Activated CD4-positive, alpha-beta memory T cell treated with anti-CD3 and anti-CD28 coated beads, Interleukin-2, amount 10 ng/mL, durations not matched to agents 7 days and 5 days (primary cell): ENCODE results near the gene ZNF235. TPM values are rescaled to one million over a fixed set of nuclear protein-coding genes. Genes with fewer than 3 reads are reported as not detected.
"Not testable (repeated sequence)": the region's sequence is repeated elsewhere in the genome, so short reads cannot be mapped to it uniquely, and the experiment has no call there.

Experiments
- CTCF ChIA-PET: fragments of 350-600 bp; sonication (Branson Sonifier 250); formaldehyde crosslinking; loops from one replicate; lab custom pipeline; 2021; ENCODE audit warnings: antibody characterized with exemption, inconsistent platforms; lab: Charles Lee
- POLR2A ChIA-PET: fragments of 350-600 bp; sonication (Branson Sonifier 250); formaldehyde crosslinking; loops from one replicate; lab custom pipeline; 2021; ENCODE audit warnings: antibody characterized with exemption; lab: Charles Lee
- DNase-seq: peaks from one replicate; pipeline ENCODE4 v3.0.0-alpha.2; 2020
- H3K27ac Mint-ChIP-seq: one replicate; pipeline ENCODE4 v1.8.0; 2021; ENCODE audit warnings: mild to moderate bottlenecking, mixed read lengths
- H3K27me3 Mint-ChIP-seq: one replicate; pipeline ENCODE4 v1.8.0; 2021; ENCODE audit warnings: mixed read lengths
- H3K36me3 Mint-ChIP-seq: one replicate; pipeline ENCODE4 v1.8.0; 2021; ENCODE audit warnings: low read depth, mixed read lengths
- H3K4me1 Mint-ChIP-seq: one replicate; pipeline ENCODE4 v1.8.0; 2021; ENCODE audit warnings: mixed read lengths
- H3K4me3 Mint-ChIP-seq: one replicate; pipeline ENCODE4 v1.8.0; 2021; ENCODE audit warnings: mild to moderate bottlenecking, mixed read lengths
- H3K9me3 Mint-ChIP-seq: one replicate; pipeline ENCODE4 v1.8.0; 2021; ENCODE audit warnings: mixed read lengths
- total RNA-seq, 2 experiments: library from RNA; stranded (reverse); gene quantifications; one replicate each; pipeline ENCODE4 v1.2.3, GENCODE V29; 2021

ZNF235 gene
- total RNA-seq, 2 experiments from 2014 or later = 5.2 to 5.9 TPM

DNA sequence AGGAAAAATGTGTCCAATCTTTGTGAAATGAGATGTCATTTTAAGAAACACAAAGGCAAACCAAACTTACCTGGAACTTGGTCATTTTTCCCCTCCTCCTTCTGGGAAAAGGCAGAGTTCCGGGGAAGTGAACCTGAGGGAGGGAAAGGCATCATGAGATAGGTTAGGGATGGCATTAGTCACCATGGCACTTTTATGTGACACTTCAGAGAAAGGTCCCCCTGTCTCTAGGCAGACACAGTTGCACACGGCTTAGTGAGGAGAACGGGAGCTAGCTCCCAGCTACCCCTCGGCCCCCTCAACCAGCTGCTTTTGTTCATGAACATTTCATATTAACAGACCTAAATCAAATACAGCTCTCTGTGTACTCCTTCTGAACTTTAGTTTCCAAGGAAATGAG is 1.5 kb downstream of the ZNF235 start:
- Mint-ChIP-seq H3K4me3 (no peak overlapping the region), H3K9me3 (peaks cover 12% of the 10 kb centered on the region), H3K36me3 (peaks cover 42% of the 10 kb centered on the region), H3K27ac (no peak overlapping the region), H3K27me3 (no peaks in the 10 kb centered on the region), H3K4me1 (peaks cover 18% of the 10 kb centered on the region)
- CTCF ChIA-PET = no interaction called here
- no peak for DNase-seq
- POLR2A ChIA-PET = interaction anchor here (2.3 kb wide), 1 partner anchor 197 kb away, joined by 10 read pairs; the partner anchor contains the start of gene ZNF180

GRCh38 chr19:44284968-44285367 is 19.9 kb downstream of the ZNF235 start:
- ChIA-PET CTCF (no interaction called here), POLR2A (no interaction called here)
- no peak for DNase-seq
- Mint-ChIP-seq H3K4me1 (no peaks in the 10 kb centered on the region), H3K4me3 (no peak overlapping the region), H3K27ac (no peak overlapping the region), H3K9me3 (peaks cover 62% of the 10 kb centered on the region), H3K36me3 (peaks cover 39% of the 10 kb centered on the region), H3K27me3 (no peaks in the 10 kb centered on the region)

DNA sequence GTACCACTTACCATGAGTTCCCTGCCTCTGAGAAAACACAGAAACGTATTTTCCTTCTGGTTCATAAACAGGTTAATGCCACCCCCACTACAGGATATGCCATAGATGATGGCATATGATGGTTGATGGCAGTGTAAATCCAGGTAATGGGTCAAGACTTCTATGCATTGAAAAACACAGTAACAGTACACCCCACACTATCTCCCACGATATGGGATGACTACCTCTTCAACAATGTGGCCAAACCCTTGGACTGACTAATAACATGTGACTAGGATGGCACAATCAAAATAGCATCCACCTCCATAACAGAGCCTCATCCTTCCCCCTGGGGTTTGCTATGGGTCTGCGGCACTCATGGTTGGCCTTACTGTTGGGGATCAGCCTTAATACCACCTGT is 22.0 kb downstream of the ZNF235 start:
- POLR2A ChIA-PET = no interaction called here
- Mint-ChIP-seq H3K4me3 (no peak overlapping the region), H3K36me3 (peaks cover 18% of the 10 kb centered on the region)

DNA sequence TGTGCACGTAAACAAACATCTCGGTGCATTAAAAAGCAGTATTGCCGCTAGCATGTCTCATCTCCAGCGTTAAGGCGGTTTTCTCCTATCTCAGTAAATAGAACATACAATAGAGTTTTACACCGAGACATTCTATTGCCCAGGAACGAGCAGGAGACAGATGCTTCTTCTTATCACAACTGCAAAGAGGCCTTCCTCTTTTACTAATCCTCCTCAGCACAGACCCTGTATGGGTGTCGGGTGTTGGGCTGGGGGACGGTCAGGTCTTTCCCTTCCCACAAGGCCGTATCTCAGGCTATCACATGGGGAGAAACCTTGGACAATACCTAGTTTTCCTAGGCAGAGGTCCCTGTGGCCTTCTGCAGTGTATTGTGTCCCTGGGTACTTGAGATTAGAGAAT is 23.9 kb downstream of the ZNF235 start:
- POLR2A ChIA-PET = no interaction called here
- Mint-ChIP-seq H3K27ac (no peak overlapping the region), H3K27me3 (no peaks in the 10 kb centered on the region), H3K9me3 (peaks cover 45% of the 10 kb centered on the region), H3K36me3 (peaks cover 9% of the 10 kb centered on the region), H3K4me1 (no peaks in the 10 kb centered on the region), H3K4me3 (no peak overlapping the region)
- no peak for DNase-seq
- CTCF ChIA-PET = no interaction called here

More for the DNA sequence above, 22.0 kb downstream of the ZNF235 start:
- no peak overlapping the region for H3K27ac Mint-ChIP-seq
- CTCF ChIA-PET = no interaction called here
- no peaks in the 10 kb centered on the region for H3K4me1 Mint-ChIP-seq
- peaks cover 54% of the 10 kb centered on the region for H3K9me3 Mint-ChIP-seq
- H3K27me3 Mint-ChIP-seq = no peaks in the 10 kb centered on the region
- DNase-seq = no peak

DNA sequence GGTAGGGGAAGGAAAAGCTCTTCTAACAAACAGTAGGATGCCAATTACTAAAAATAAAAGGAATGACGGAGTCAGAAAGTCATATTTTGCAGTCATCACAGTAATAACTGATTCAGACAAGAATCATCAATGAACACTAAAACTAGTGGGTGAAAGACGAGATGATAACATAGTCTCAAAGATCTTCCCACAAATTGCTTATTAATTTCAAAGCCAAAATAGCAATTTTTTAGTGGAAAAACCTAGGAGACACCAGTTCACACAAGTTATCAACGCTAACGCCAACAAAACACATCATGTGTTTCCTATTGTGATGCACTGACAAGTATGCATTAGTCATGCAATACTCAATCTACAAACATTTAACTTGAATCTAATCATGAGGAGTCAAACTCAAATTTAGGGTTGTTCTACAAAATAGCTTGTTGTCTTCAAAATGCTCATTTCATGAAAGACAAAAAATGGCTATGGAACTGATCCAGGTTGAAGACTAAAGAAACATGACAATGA is 26.6 kb downstream of the ZNF235 start:
- Mint-ChIP-seq H3K9me3 (peaks cover 47% of the 10 kb centered on the region), H3K4me3 (no peak overlapping the region), H3K36me3 (peaks cover 4% of the 10 kb centered on the region), H3K4me1 (no peaks in the 10 kb centered on the region), H3K27ac (no peak overlapping the region), H3K27me3 (no peaks in the 10 kb centered on the region)
- ChIA-PET CTCF (no interaction called here), POLR2A (no interaction called here)
- no peak for DNase-seq

DNA sequence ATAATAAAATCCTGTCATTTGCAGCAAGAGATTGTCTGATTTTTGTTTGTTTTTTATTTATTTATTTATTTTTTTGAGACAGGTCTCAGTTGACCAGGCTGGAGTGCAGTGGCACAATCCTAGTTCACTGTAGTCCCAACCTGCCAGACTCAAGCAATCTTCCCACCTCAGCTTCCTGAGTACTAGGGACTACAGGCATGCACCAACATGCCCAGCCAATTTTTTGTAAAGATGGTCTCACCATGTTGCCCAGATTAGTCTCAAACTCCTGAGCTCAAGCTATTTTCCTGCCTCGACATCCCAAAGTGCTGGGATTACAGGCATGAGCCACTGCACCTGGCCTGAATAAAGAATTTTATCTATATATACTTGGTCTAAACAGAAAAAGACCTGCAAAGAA is 27.5 kb downstream of the ZNF235 start:
- no peaks in the 10 kb centered on the region for H3K27me3 Mint-ChIP-seq
- H3K4me1 Mint-ChIP-seq = no peaks in the 10 kb centered on the region
- no peak overlapping the region for H3K27ac Mint-ChIP-seq
- H3K4me3 Mint-ChIP-seq = no peak overlapping the region
- H3K9me3 Mint-ChIP-seq = peaks cover 49% of the 10 kb centered on the region
- ChIA-PET CTCF (no interaction called here), POLR2A (no interaction called here)
- DNase-seq = no peak
- peaks cover 2% of the 10 kb centered on the region for H3K36me3 Mint-ChIP-seq

DNA sequence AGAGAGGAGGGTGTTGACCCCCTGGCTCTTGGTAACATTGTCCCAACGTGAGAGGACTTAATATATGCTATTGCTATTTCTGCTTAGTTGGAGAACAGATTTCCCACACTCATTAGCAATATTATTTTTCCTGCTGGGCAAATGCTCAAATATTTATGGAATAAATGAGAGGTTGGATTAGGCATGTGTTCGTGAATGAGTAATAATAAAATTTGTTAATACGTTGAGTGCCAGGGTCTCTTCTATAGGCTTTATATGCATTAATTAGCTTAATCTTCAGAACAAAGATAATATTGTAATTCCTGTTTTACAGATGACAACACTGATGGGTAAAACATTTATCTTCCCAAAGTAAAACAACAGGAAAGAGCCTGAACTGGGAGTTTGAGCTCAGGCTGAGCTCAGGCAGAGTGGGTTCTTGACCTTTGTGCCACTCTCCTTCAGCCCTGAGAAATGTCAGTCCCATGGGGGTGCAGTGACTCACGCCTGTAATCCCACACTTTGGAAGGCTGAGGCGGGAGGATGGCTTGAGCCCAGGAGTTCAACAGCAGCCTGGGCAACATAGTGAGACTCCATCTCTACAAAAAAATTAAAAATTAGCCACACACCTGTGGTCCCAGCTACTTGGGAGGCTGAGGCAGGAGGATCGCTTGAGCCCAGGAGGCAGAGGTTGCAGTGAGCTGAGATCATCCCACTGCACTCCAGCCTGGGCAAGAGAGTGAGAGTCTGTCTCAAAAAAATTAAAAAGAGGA is 44.0 kb downstream of the ZNF235 start:
- H3K27me3 Mint-ChIP-seq = no peaks in the 10 kb centered on the region
- peaks cover 49% of the 10 kb centered on the region for H3K9me3 Mint-ChIP-seq
- peaks cover 6% of the 10 kb centered on the region for H3K36me3 Mint-ChIP-seq
- DNase-seq = no peak
- ChIA-PET POLR2A (no interaction called here), CTCF (interaction anchor here (0.6 kb wide), 1 partner anchor 49 kb away, joined by 4 read pairs; no protein-coding TSS in a partner anchor)
- no peak overlapping the region for H3K27ac Mint-ChIP-seq
- no peak overlapping the region for H3K4me3 Mint-ChIP-seq
- H3K4me1 Mint-ChIP-seq = peaks cover 10% of the 10 kb centered on the region

DNA sequence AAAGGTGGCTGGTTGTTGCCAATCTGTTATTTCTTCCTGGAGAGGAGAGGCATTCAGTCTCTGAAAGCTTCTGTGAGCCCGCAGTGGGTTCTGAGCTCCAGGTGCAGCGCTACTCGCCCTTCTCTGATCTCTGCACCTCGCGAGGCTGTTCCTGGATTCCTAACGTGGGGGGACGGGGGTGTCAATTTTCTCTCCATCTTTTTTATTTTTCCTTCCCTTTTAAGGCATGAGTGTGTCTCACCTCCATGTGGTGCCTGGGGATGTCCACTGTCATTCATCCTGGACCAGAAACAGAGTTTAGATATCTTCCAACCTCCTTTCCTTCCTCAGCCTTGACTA is 44.5 kb downstream of the ZNF235 start:
- Mint-ChIP-seq H3K9me3 (peaks cover 50% of the 10 kb centered on the region), H3K4me3 (peak overlapping the region; percentile 30), H3K4me1 (peaks cover 10% of the 10 kb centered on the region), H3K27me3 (no peaks in the 10 kb centered on the region), H3K36me3 (peaks cover 9% of the 10 kb centered on the region), H3K27ac (no peak overlapping the region)
- DNase-seq = no peak
- CTCF ChIA-PET = no interaction called here
- POLR2A ChIA-PET = no interaction called here

DNA sequence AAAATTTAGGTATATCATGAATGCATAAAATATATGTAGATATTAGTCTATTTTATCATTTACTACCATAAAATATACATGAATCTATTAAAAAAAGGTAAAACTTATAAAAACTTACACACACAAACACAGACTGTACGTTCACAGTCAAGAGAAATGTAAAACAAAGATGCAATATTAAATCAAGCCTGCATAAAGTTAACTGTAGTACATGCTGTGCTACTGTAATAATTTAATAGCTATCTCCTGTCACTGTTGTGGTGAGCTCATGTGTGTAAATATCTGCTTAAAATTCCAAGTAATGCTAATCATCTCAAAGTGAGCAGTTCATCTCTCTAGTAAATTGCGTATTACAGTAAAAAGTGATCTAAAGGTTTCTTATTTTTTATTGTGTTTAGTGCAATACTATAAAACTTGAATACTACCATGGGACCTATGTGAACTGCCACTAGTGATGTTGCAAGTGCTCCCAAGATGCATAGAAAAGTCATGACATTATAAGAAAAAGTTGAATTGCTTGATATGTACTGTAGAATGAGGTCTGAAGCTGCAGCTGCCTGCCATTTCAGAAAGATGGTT is 45.9 kb downstream of the ZNF235 start:
- H3K27me3 Mint-ChIP-seq = no peaks in the 10 kb centered on the region
- peaks cover 10% of the 10 kb centered on the region for H3K4me1 Mint-ChIP-seq
- peaks cover 59% of the 10 kb centered on the region for H3K9me3 Mint-ChIP-seq
- ChIA-PET POLR2A (interaction anchor here (1.0 kb wide), 1 partner anchor 46 kb away, joined by 3 read pairs; the partner anchor contains the start of gene ZNF227), CTCF (no interaction called here)
- no peak overlapping the region for H3K4me3 Mint-ChIP-seq
- H3K36me3 Mint-ChIP-seq = peaks cover 9% of the 10 kb centered on the region
- no peak overlapping the region for H3K27ac Mint-ChIP-seq
- DNase-seq = no peak

DNA sequence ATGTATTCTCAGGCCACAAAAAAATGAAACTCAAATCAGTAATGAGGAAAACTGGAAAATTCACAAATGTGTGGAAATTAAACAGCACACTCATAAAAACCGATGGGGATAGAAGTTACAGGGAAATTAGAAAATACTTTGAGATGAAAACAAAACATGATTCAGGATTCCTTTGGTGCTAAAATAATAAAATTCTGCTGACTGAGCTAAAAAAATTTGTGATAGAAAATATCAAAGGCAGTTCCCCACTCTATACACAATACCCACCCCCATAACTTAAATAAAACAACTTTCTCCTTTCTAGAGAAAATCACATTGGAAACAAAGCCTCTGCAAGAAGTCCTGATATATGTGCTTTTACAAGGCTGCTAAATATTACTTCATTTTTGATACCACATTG is 46.7 kb downstream of the ZNF235 start:
- H3K9me3 Mint-ChIP-seq = peaks cover 63% of the 10 kb centered on the region

DNA sequence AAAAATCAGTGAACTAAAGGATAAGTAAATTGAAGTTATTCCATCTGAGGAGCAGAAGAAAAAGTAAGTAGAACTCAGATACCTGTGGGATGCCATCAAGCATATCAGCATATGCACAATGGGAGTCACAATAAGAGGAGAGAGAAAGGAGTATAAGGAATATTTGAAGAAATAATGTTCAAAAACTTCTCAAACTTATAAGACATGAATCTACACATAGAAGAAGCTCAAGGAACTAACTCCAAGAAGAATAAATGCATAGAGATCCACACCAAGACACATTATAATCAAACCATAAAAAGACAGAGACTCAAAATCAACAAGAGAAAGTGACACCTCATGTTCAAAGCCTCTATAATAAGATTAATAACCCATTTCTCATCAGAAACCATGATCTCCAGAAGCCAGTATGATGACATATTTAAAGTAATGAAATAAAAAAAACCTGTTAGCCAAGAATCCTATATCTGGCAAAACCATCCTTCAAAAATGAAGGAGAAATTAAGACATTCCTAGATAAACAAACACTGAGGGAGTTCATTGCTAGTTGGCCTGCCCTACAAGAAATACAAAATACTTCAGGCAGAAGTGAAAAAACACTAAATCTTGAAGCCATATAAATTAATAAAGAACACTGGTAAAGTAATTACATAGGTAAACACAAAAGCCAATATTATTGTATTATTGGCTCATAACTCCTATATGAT is 49.0 kb downstream of the ZNF235 start:
- H3K27ac Mint-ChIP-seq = no peak overlapping the region
- H3K36me3 Mint-ChIP-seq = peaks cover 10% of the 10 kb centered on the region
- H3K4me1 Mint-ChIP-seq = peaks cover 10% of the 10 kb centered on the region
- H3K9me3 Mint-ChIP-seq = peaks cover 73% of the 10 kb centered on the region
- CTCF ChIA-PET = no interaction called here
- POLR2A ChIA-PET = no interaction called here
- H3K4me3 Mint-ChIP-seq = no peak overlapping the region
- DNase-seq = no peak
- H3K27me3 Mint-ChIP-seq = no peaks in the 10 kb centered on the region

More for the DNA sequence above, 46.7 kb downstream of the ZNF235 start:
- no peak for DNase-seq
- Mint-ChIP-seq H3K27me3 (no peaks in the 10 kb centered on the region), H3K4me3 (no peak overlapping the region), H3K4me1 (peaks cover 10% of the 10 kb centered on the region), H3K27ac (no peak overlapping the region), H3K36me3 (peaks cover 9% of the 10 kb centered on the region)
- POLR2A ChIA-PET = interaction anchor here (1.0 kb wide), 1 partner anchor 46 kb away, joined by 3 read pairs; the partner anchor contains the start of gene ZNF227
- CTCF ChIA-PET = no interaction called here

- H3K9me3 Mint-ChIP-seq = peaks cover 77% of the 10 kb centered on the region
- no peaks in the 10 kb centered on the region for H3K4me1 Mint-ChIP-seq
- H3K4me3 Mint-ChIP-seq = no peak overlapping the region
- no peaks in the 10 kb centered on the region for H3K27me3 Mint-ChIP-seq
- DNase-seq = no peak
- ChIA-PET CTCF (no interaction called here), POLR2A (no interaction called here)
- H3K36me3 Mint-ChIP-seq = peaks cover 17% of the 10 kb centered on the region
- H3K27ac Mint-ChIP-seq = no peak overlapping the region
These were observed 50.3 kb downstream of the ZNF235 start for GRCh38 chr19:44254496-44254895.

DNA sequence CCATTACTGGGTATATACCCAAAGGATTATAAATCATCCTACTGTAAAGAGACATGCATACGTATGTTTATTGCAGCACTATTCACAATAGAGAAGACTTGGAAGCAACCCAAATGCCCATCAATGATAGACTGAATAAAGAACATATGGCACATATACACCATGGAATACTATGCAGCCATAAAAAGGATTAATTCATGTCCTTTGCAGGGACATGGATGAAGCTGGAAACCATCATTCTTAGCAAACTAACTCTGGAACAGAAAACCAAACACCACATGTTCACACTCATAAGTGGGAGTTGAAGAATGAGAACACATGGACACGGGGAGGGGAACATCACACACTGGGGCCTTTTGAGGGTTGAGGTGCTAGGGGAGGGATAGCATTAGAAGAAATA is 51.4 kb downstream of the ZNF235 start:
- H3K4me3 Mint-ChIP-seq, H3K4me1 Mint-ChIP-seq, CTCF ChIA-PET, H3K27me3 Mint-ChIP-seq, H3K27ac Mint-ChIP-seq, POLR2A ChIA-PET, DNase-seq: not testable (repeated sequence)
- Mint-ChIP-seq H3K9me3 (peaks cover 78% of the 10 kb centered on the region), H3K36me3 (peaks cover 17% of the 10 kb centered on the region)
